Effector memory CD4-positive, alpha-beta T cell (primary cell): ENCODE measurements around the gene MYO5A.
"Not testable (repeated sequence)": the region's sequence is repeated elsewhere in the genome, so short reads cannot be mapped to it uniquely, and the experiment has no call there.

Source experiments
- DNase-seq, 3 donors: peaks; one replicate each; pipeline ENCODE4 v3.0.0-alpha.2; 2020
- H3K27ac ChIP-seq: 2 replicates; pipeline ENCODE4 v1.7.0; 2013; ENCODE audit warnings: mild to moderate bottlenecking, low read length, moderate library complexity; ENCODE audit not compliant: insufficient read depth, poor library complexity, severe bottlenecking
- H3K27me3 ChIP-seq: replicated peaks from 2 replicates; pipeline ENCODE4 v1.7.0; 2013; ENCODE audit warnings: mild to moderate bottlenecking, low read length; ENCODE audit not compliant: insufficient read depth, control insufficient read depth, poor library complexity, severe bottlenecking
- H3K36me3 ChIP-seq: 2 replicates; pipeline ENCODE4 v1.7.0; 2013; ENCODE audit warnings: mild to moderate bottlenecking, low read length, moderate library complexity; ENCODE audit not compliant: control insufficient read depth, insufficient read depth
- H3K4me1 ChIP-seq: 2 replicates; pipeline ENCODE4 v1.7.0; 2013; ENCODE audit warnings: low read length, mild to moderate bottlenecking; ENCODE audit not compliant: control insufficient read depth, insufficient read depth, poor library complexity, severe bottlenecking
- H3K4me3 ChIP-seq: 2 replicates; pipeline ENCODE4 v1.7.0; 2013; ENCODE audit warnings: low read length, low read depth, mild to moderate bottlenecking; ENCODE audit not compliant: insufficient read depth, poor library complexity, severe bottlenecking
- H3K9me3 ChIP-seq: 2 replicates; pipeline ENCODE4 v1.7.0; 2013; ENCODE audit warnings: mild to moderate bottlenecking, low read length, moderate library complexity; ENCODE audit not compliant: control insufficient read depth
- total RNA-seq, 3 donors: gene quantifications; one replicate each; lab custom pipeline; 2026; lab: John Stamatoyannopoulos, UW

The MYO5A gene
- total RNA-seq = 155 to 183 (median 180) reads per million in 3 donors

- peak within 1 kb of the TSS; percentile 76 for H3K4me3 ChIP-seq
- H3K36me3 ChIP-seq = no peaks in the 10 kb centered on the region
- peaks cover 9% of the 10 kb centered on the region for H3K4me1 ChIP-seq
- H3K27me3 ChIP-seq = no peaks in the 10 kb centered on the region
- no peaks in the 10 kb centered on the region for H3K9me3 ChIP-seq
- H3K27ac ChIP-seq = peak within 1 kb of the TSS; percentile 72
- peak; percentile 69 to 74 (median 70) for DNase-seq
Measured at GRCh38 chr15:52528564-52529340, at the start of gene MYO5A. MYO5A (minus strand) TSS chr15:52528880; CDS start chr15:52528806, 74 bp downstream.

- H3K36me3 ChIP-seq = peaks cover 1% of the 10 kb centered on the region
- DNase-seq = no peak
- no peak overlapping the region for H3K27ac ChIP-seq
- no peaks in the 10 kb centered on the region for H3K4me1 ChIP-seq
- H3K27me3 ChIP-seq = no peaks in the 10 kb centered on the region
- no peaks in the 10 kb centered on the region for H3K9me3 ChIP-seq
- H3K4me3 ChIP-seq = no peak overlapping the region
Measured at GRCh38 chr15:52576692-52577091, 48.0 kb upstream of the MYO5A start.

GRCh38 chr15:52575573-52575972 is 46.9 kb upstream of the MYO5A start:
- H3K4me3 ChIP-seq = not testable (repeated sequence)

GRCh38 chr15:52575072-52575471 is 46.4 kb upstream of the MYO5A start:
- no peak overlapping the region for H3K27ac ChIP-seq
- no peak for DNase-seq
- H3K36me3 ChIP-seq = no peaks in the 10 kb centered on the region
- H3K4me1 ChIP-seq = no peaks in the 10 kb centered on the region
- no peaks in the 10 kb centered on the region for H3K9me3 ChIP-seq
- no peak overlapping the region for H3K4me3 ChIP-seq
- no peaks in the 10 kb centered on the region for H3K27me3 ChIP-seq

More at GRCh38 chr15:52575573-52575972, 46.9 kb upstream of the MYO5A start:
- not testable (repeated sequence) for H3K4me1 ChIP-seq, H3K27me3 ChIP-seq, H3K9me3 ChIP-seq, H3K36me3 ChIP-seq, H3K27ac ChIP-seq, DNase-seq

- not testable (repeated sequence) for H3K4me1 ChIP-seq, H3K36me3 ChIP-seq, H3K4me3 ChIP-seq, H3K27ac ChIP-seq, H3K27me3 ChIP-seq, H3K9me3 ChIP-seq, DNase-seq
Measured at GRCh38 chr15:52574623-52575022, 45.9 kb upstream of the MYO5A start.

GRCh38 chr15:52568601-52569585 is 40.2 kb upstream of the MYO5A start, which contains the start of gene ARPP19:
ARPP19 (minus strand) TSS chr15:52569030; CDS start chr15:52568892, 138 bp downstream.
- Histone ChIP-seq H3K4me1 (peaks cover 27% of the 10 kb centered on the region), H3K9me3 (no peaks in the 10 kb centered on the region)

GRCh38 chr15:52567871-52568600 is 39.4 kb upstream of the MYO5A start:
- peak overlapping the region; percentile 61 for H3K4me3 ChIP-seq
- DNase-seq = peak; percentile 4 to 17 (median 12)
- no peaks in the 10 kb centered on the region for H3K27me3 ChIP-seq
- H3K9me3 ChIP-seq = no peaks in the 10 kb centered on the region
- H3K36me3 ChIP-seq = no peaks in the 10 kb centered on the region
- peaks cover 30% of the 10 kb centered on the region for H3K4me1 ChIP-seq
- H3K27ac ChIP-seq = peak overlapping the region; percentile 93

More at GRCh38 chr15:52568601-52569585, 40.2 kb upstream of the MYO5A start, which contains the start of gene ARPP19:
- no peaks in the 10 kb centered on the region for H3K36me3 ChIP-seq
- peak; percentile 69 to 78 (median 70) for DNase-seq
- peak within 1 kb of the TSS; percentile 93 for H3K27ac ChIP-seq
- peak within 1 kb of the TSS; percentile 61 for H3K4me3 ChIP-seq
- H3K27me3 ChIP-seq = no peaks in the 10 kb centered on the region

GRCh38 chr15:52566889-52567288 is 38.2 kb upstream of the MYO5A start:
- H3K4me3 ChIP-seq = no peak overlapping the region
- peaks cover 30% of the 10 kb centered on the region for H3K4me1 ChIP-seq
- H3K27ac ChIP-seq = no peak overlapping the region
- H3K27me3 ChIP-seq = no peaks in the 10 kb centered on the region
- no peak for DNase-seq
- no peaks in the 10 kb centered on the region for H3K36me3 ChIP-seq
- no peaks in the 10 kb centered on the region for H3K9me3 ChIP-seq
